Common myeloid progenitor, CD34-positive (primary cell): ENCODE data around the gene KRTAP2-1.
"Not testable (repeated sequence)": the region's sequence is repeated elsewhere in the genome, so short reads cannot be mapped to it uniquely, and the experiment has no call there.

Source experiments
- CTCF ChIA-PET: fragments of 350-600 bp; sonication (Branson Sonifier 250); formaldehyde crosslinking; loops from one replicate; lab custom pipeline; 2021; ENCODE audit warnings: antibody characterized with exemption; lab: Charles Lee
- POLR2A ChIA-PET: fragments of 350-600 bp; sonication (Branson Sonifier 250); formaldehyde crosslinking; loops from one replicate; lab custom pipeline; 2021; ENCODE audit warnings: antibody characterized with exemption; lab: Charles Lee
- DNase-seq, 3 donors: peaks; one replicate each; pipeline versions ENCODE4 v3.0.0 to v3.0.0-alpha.2; 2013
- H3K27ac ChIP-seq, 2 experiments: 1 replicate in 1 of 2; 2 replicates in 1 of 2; pipeline ENCODE4 v1.7.0; 2013; ENCODE audit warnings: inconsistent platforms in 2 of 2, low read length in 2 of 2, mild to moderate bottlenecking in 2 of 2, low read depth in 1 of 2, moderate library complexity in 1 of 2; ENCODE audit not compliant: severe bottlenecking in 2 of 2, insufficient read depth in 1 of 2, poor library complexity in 1 of 2
- H3K27me3 ChIP-seq, 5 experiments: replicated peaks in 2 of 5; 1 replicate in 3 of 5; 2 replicates in 2 of 5; pipeline versions ENCODE4 v1.6.1 to v1.7.0; 2013; ENCODE audit warnings: low read length in 4 of 5, mild to moderate bottlenecking in 2 of 5, moderate library complexity in 2 of 5, inconsistent platforms in 1 of 5; ENCODE audit not compliant: insufficient read depth in 5 of 5, control insufficient read depth in 4 of 5
- H3K36me3 ChIP-seq, 4 experiments: 1 replicate in 2 of 4; 2 replicates in 2 of 4; pipeline versions ENCODE4 v1.6.1 to v1.7.0; 2013; ENCODE audit warnings: low read length in 3 of 4, control low read depth in 1 of 4, mild to moderate bottlenecking in 1 of 4; ENCODE audit not compliant: control insufficient read depth in 4 of 4, insufficient read depth in 4 of 4
- H3K4me1 ChIP-seq, 4 experiments: 1 replicate in 3 of 4; 2 replicates in 1 of 4; pipeline versions ENCODE4 v1.6.1 to v1.7.1; 2013; ENCODE audit warnings: low read length in 3 of 4, mild to moderate bottlenecking in 3 of 4, control low read depth in 1 of 4, inconsistent platforms in 1 of 4, moderate library complexity in 1 of 4; ENCODE audit not compliant: control insufficient read depth in 4 of 4, insufficient read depth in 4 of 4; ENCODE audit errors: control extremely low read depth in 1 of 4
- H3K4me3 ChIP-seq, 7 experiments: 1 replicate in 4 of 7; 2 replicates in 3 of 7; pipeline versions ENCODE4 v1.5.1 to v1.7.0; 2013; ENCODE audit warnings: mild to moderate bottlenecking in 7 of 7, low read length in 6 of 7, moderate library complexity in 6 of 7, inconsistent platforms in 2 of 7, low read depth in 2 of 7, control low read depth in 1 of 7; ENCODE audit not compliant: insufficient read depth in 4 of 7, control insufficient read depth in 1 of 7; ENCODE audit errors: extremely low read depth in 1 of 7
- H3K9me3 ChIP-seq, 5 experiments: 1 replicate in 4 of 5; 2 replicates in 1 of 5; pipeline versions ENCODE4 v1.6.1 to v1.7.1; 2013; ENCODE audit warnings: low read length in 4 of 5, mild to moderate bottlenecking in 2 of 5, inconsistent platforms in 1 of 5, low read depth in 1 of 5, moderate library complexity in 1 of 5; ENCODE audit not compliant: control insufficient read depth in 4 of 5, insufficient read depth in 2 of 5; ENCODE audit errors: control extremely low read depth in 1 of 5
- WGBS: methylation state at CpG from one replicate; pipeline ENCODE4 v1.1.5; 2013; ENCODE audit not compliant: insufficient coverage; 5-methylcytosine and 5-hydroxymethylcytosine counted together

The KRTAP2-1 gene

GRCh38 chr17:41058741-41059140 is 11.6 kb upstream of the KRTAP2-1 start:
- Histone ChIP-seq H3K36me3 (no peaks in the 10 kb centered on the region), H3K27ac (no peak overlapping the region), H3K9me3 (peaks cover 0 to 4% (median 0%) of the 10 kb centered on the region in 5 experiments), H3K4me1 (no peaks in the 10 kb centered on the region), H3K27me3 (peaks cover 4 to 41% (median 20%) of the 10 kb centered on the region in 5 experiments), H3K4me3 (no peak overlapping the region)
- ChIA-PET POLR2A (no interaction called here), CTCF (interaction anchor here (1.1 to 1.3 kb wide), 2 partner anchors 10 to 264 kb away, joined by 3 to 4 read pairs; no protein-coding TSS in a partner anchor)
- WGBS: 100% methylated on average over 1 of the region's 5 CpGs
- DNase-seq: no peak

- no peak overlapping the region for H3K27ac ChIP-seq
- peaks cover 0 to 4% (median 2%) of the 10 kb centered on the region in 5 experiments for H3K9me3 ChIP-seq
- peaks cover 4 to 39% (median 20%) of the 10 kb centered on the region in 5 experiments for H3K27me3 ChIP-seq
- H3K4me3 ChIP-seq: no peak overlapping the region
- ChIA-PET CTCF (no interaction called here), POLR2A (no interaction called here)
- WGBS: no CpG with 5 or more reads among the region's 1 CpG
- H3K36me3 ChIP-seq: no peaks in the 10 kb centered on the region
- no peaks in the 10 kb centered on the region for H3K4me1 ChIP-seq
- DNase-seq: no peak
Observed at GRCh38 chr17:41057547-41057946, 10.4 kb upstream of the KRTAP2-1 start.

GRCh38 chr17:41055130-41055529 is 8.0 kb upstream of the KRTAP2-1 start, which contains the start of gene KRTAP2-2:
Gene KRTAP2-2, minus strand, starts transcription at chr17:41055230. Its CDS starts 19 bp downstream, at chr17:41055211.
- CTCF ChIA-PET, H3K4me1 ChIP-seq, H3K27ac ChIP-seq, H3K9me3 ChIP-seq, H3K36me3 ChIP-seq, POLR2A ChIA-PET, DNase-seq, H3K4me3 ChIP-seq: not testable (repeated sequence)
- no CpG with 5 or more reads among the region's 6 CpGs for WGBS
- H3K27me3 ChIP-seq: peaks cover 0 to 26% (median 7%) of the 10 kb centered on the region in 5 experiments

- DNase-seq, H3K4me1 ChIP-seq, POLR2A ChIA-PET, CTCF ChIA-PET, H3K4me3 ChIP-seq, H3K27ac ChIP-seq, H3K9me3 ChIP-seq, H3K36me3 ChIP-seq: not testable (repeated sequence)
- WGBS: 100% methylated on average over 3 of the region's 9 CpGs
- H3K27me3 ChIP-seq: peaks cover 0 to 22% (median 5%) of the 10 kb centered on the region in 5 experiments
Observed at GRCh38 chr17:41054556-41054955, 7.4 kb upstream of the KRTAP2-1 start.

DNA sequence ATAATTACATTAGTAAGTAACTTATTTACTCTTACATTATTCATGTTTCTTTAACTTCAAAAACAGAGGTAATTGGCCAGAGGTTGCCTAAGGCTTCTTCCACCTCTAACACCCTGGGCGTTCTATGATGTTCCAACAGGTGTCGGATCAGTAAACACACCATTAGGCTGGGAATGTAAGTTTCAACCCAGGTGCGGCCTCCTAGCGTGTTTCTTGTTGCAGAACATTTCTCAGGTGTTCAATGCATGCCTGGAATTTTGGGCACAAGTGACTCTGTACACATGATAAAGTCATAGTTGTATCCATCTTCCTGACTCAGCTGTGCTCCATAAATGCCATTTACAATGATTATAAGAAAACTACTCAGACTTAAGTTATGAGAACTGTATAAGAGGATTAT is 6.9 kb upstream of the KRTAP2-1 start:
- POLR2A ChIA-PET: no interaction called here
- no peak overlapping the region for H3K4me3 ChIP-seq
- H3K36me3 ChIP-seq: no peaks in the 10 kb centered on the region
- peaks cover 1 to 18% (median 6%) of the 10 kb centered on the region in 5 experiments for H3K27me3 ChIP-seq
- DNase-seq: no peak
- peaks cover 0 to 4% (median 2%) of the 10 kb centered on the region in 5 experiments for H3K9me3 ChIP-seq
- H3K27ac ChIP-seq: no peak overlapping the region
- no peaks in the 10 kb centered on the region for H3K4me1 ChIP-seq
- CTCF ChIA-PET: no interaction called here
- WGBS: 100% methylated on average over 3 of the region's 4 CpGs

DNA sequence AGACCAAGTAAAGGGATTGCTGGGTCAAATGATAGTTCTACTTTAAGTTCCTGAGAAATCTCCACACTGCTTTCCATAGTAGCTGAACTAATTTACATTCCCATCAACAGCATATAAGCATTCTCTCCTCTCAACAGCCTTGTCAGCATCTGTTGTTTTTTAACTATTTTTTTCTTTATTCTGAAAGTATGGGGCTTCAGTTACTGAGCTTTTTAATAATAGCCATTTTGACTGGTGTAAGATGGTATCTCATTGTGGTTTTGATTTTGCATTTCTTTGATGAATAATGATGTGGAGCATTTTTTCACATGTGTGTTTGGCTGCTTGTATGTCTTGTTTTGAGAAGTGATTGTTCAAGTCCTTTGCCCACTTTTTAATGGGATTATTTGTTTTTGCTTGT is 5.5 kb upstream of the KRTAP2-1 start:
- Histone ChIP-seq H3K36me3 (no peaks in the 10 kb centered on the region), H3K9me3 (peaks cover 0 to 2% (median 2%) of the 10 kb centered on the region in 5 experiments), H3K4me1 (no peaks in the 10 kb centered on the region), H3K27ac (no peak overlapping the region), H3K4me3 (no peak overlapping the region), H3K27me3 (peaks cover 0 to 18% (median 4%) of the 10 kb centered on the region in 5 experiments)
- DNase-seq: peak in 1 of 3 donors; percentile 12
- CTCF ChIA-PET: no interaction called here
- POLR2A ChIA-PET: no interaction called here

- ChIA-PET CTCF (no interaction called here), POLR2A (no interaction called here)
- Histone ChIP-seq H3K4me1 (no peaks in the 10 kb centered on the region), H3K9me3 (peaks cover 0 to 2% (median 0%) of the 10 kb centered on the region in 5 experiments), H3K4me3 (no peak overlapping the region), H3K27me3 (peaks cover 0 to 25% (median 3%) of the 10 kb centered on the region in 5 experiments), H3K27ac (no peak overlapping the region), H3K36me3 (no peaks in the 10 kb centered on the region)
- 87% methylated on average over 2 of the region's 2 CpGs for WGBS
- DNase-seq: no peak
Observed at GRCh38 chr17:41049110-41049509, 2.0 kb upstream of the KRTAP2-1 start.
